SKM-1 treated with dmso at 0.1 percent for 144 hours (cell line): ENCODE measurements around the gene C1QTNF9.
"Not testable (repeated sequence)": the region's sequence is repeated elsewhere in the genome, so short reads cannot be mapped to it uniquely, and the experiment has no call there.

Experiments
- DNase-seq: peaks from one replicate; lab custom pipeline; 2025; ENCODE audit not compliant: unreplicated experiment; lab: John Stamatoyannopoulos, UW

The C1QTNF9 gene

GRCh38 chr13:24281188-24282008 is 28.0 kb upstream of the C1QTNF9 start:
- DNase-seq: no peak

- DNase-seq: no peak
Observed at GRCh38 chr13:24282256-24282655, 27.1 kb upstream of the C1QTNF9 start.

- DNase-seq: no peak
Observed at GRCh38 chr13:24284889-24285565, 24.4 kb upstream of the C1QTNF9 start.

- DNase-seq: no peak
Observed at GRCh38 chr13:24286624-24287023, 22.8 kb upstream of the C1QTNF9 start.

GRCh38 chr13:24287748-24288287 is 21.6 kb upstream of the C1QTNF9 start:
- DNase-seq: no peak

- no peak for DNase-seq
Observed at GRCh38 chr13:24288870-24289269, 20.5 kb upstream of the C1QTNF9 start.

GRCh38 chr13:24290280-24290932 is 19.0 kb upstream of the C1QTNF9 start:
- DNase-seq: no peak

GRCh38 chr13:24292481-24292880 is 16.9 kb upstream of the C1QTNF9 start:
- no peak for DNase-seq

- no peak for DNase-seq
Observed at GRCh38 chr13:24293746-24294145, 15.6 kb upstream of the C1QTNF9 start.

- no peak for DNase-seq
Observed at GRCh38 chr13:24299488-24300114, 9.8 kb upstream of the C1QTNF9 start.

GRCh38 chr13:24301434-24301833 is 7.9 kb upstream of the C1QTNF9 start:
- no peak for DNase-seq

GRCh38 chr13:24301911-24302310 is 7.5 kb upstream of the C1QTNF9 start:
- DNase-seq: no peak

- no peak for DNase-seq
Observed at GRCh38 chr13:24304620-24305019, 4.8 kb upstream of the C1QTNF9 start.

- no peak for DNase-seq
Observed at GRCh38 chr13:24306632-24307031, 2.7 kb upstream of the C1QTNF9 start.

- no peak for DNase-seq
Observed at GRCh38 chr13:24307211-24308067, 1.9 kb upstream of the C1QTNF9 start.

- DNase-seq: no peak
Observed at GRCh38 chr13:24308068-24308445, 1.3 kb upstream of the C1QTNF9 start.

GRCh38 chr13:24308488-24309020 is 826 bp upstream of the C1QTNF9 start:
- DNase-seq: no peak

GRCh38 chr13:24313439-24313838 is 4.1 kb downstream of the C1QTNF9 start:
- no peak for DNase-seq

- not testable (repeated sequence) for DNase-seq
Observed at GRCh38 chr13:24317835-24318234, 8.5 kb downstream of the C1QTNF9 start.

GRCh38 chr13:24318878-24319277 is 9.5 kb downstream of the C1QTNF9 start:
- DNase-seq: not testable (repeated sequence)
